Sigmoid colon (tissue), 7 donors: ENCODE data around the gene DUSP22. TPM values are rescaled to one million over a fixed set of nuclear protein-coding genes. Genes with fewer than 3 reads are reported as not detected.

Experiments used
- DNase-seq: peaks from one replicate; pipeline ENCODE4 v3.0.0-alpha.2; 2019
- H3K27ac ChIP-seq, 4 donors: fragments of 200-600 bp; sonication (generic); one replicate each; pipeline ENCODE4 v1.5.1; 2016 to 2019; ENCODE audit warnings: mild to moderate bottlenecking in 1 of 4
- H3K27me3 ChIP-seq, 3 donors: fragments of 200-600 bp; sonication (generic); one replicate each; pipeline ENCODE4 v1.5.1; 2019; ENCODE audit warnings: mild to moderate bottlenecking in 1 of 3
- H3K36me3 ChIP-seq, 4 donors: fragments of 200-600 bp; sonication (generic); one replicate each; pipeline ENCODE4 v1.5.1; 2016 to 2019
- H3K4me1 ChIP-seq, 4 donors: fragments of 200-600 bp; sonication (generic); one replicate each; pipeline ENCODE4 v1.5.1; 2017 to 2019
- H3K4me3 ChIP-seq, 4 donors: fragments of 200-600 bp; sonication (generic); one replicate each; pipeline ENCODE4 v1.5.1; 2017 to 2019; ENCODE audit warnings: mild to moderate bottlenecking in 2 of 4, moderate library complexity in 1 of 4
- H3K9me3 ChIP-seq, 4 donors: fragments of 200-600 bp in 3 of 4; sonication (generic) in 3 of 4; one replicate each; pipeline versions ENCODE4 v1.5.1 to v1.6.1; 2013 to 2019
- CTCF ChIP-seq, 4 experiments: fragments of 450-650 bp in 3 of 4; fragments of 200-600 bp in 1 of 4; IDR thresholded peaks; one replicate each; pipeline ENCODE4 v1.5.1; 2016 to 2019; ENCODE audit warnings: antibody characterized with exemption in 4 of 4, mild to moderate bottlenecking in 3 of 4, moderate library complexity in 2 of 4
- EP300 ChIP-seq, 4 donors: sonication (generic); formaldehyde crosslinking; IDR thresholded peaks; one replicate each; pipeline ENCODE4 v1.6.1; 2017; ENCODE audit warnings: antibody characterized with exemption in 4 of 4
- POLR2A ChIP-seq, 2 donors: fragments of 450-650 bp; IDR thresholded peaks; one replicate each; pipeline ENCODE4 v1.6.1; 2016; ENCODE audit warnings: antibody characterized with exemption in 2 of 2, mild to moderate bottlenecking in 2 of 2, moderate library complexity in 2 of 2
- POLR2AphosphoS5 ChIP-seq, 4 donors: sonication (generic); formaldehyde crosslinking; IDR thresholded peaks; one replicate each; pipeline ENCODE4 v1.6.1; 2017; ENCODE audit warnings: antibody characterized with exemption in 4 of 4
- WGBS, 2 donors: extraction: QIAGEN DNeasy Blood & Tissue Kit; methylation state at CpG; one replicate each; pipeline ENCODE4 v1.1.7; 2013; 5-methylcytosine and 5-hydroxymethylcytosine counted together
- intact Hi-C: fragments of 100-400 bp; cut with DNase I; formaldehyde crosslinking; loops from one replicate; pipeline ENCODE4 v1.15.1; 2023
- polyA plus RNA-seq, 3 donors: library from polyadenylated mRNA; stranded (reverse); fragments of 200-250 nt; gene quantifications; one replicate each; pipeline ENCODE4 v1.2.3, GENCODE V29; 2013
- total RNA-seq, 4 donors: library from RNA; depleted of rRNA; stranded (reverse); fragments of >200 nt; gene quantifications; one replicate each; pipeline ENCODE4 v1.1.0, GENCODE V29; 2016
- donor health status: healthy with polysubstance abuse.
- donor health status: Bipolar disorder and iron deficiency.
- donor health status: healthy.

DUSP22 gene
- total and polyA plus RNA-seq, 7 donors: 15.7 to 113 (median 55.6) TPM

GRCh38 chr6:320351-321157 lies 28.3 kb downstream of the DUSP22 start:
- Histone ChIP-seq H3K4me3 (no peak overlapping the region), H3K4me1 (peaks cover 0 to 26% (median 10%) of the 10 kb centered on the region in 4 donors), H3K27me3 (no peaks in the 10 kb centered on the region), H3K27ac (no peak overlapping the region), H3K9me3 (no peaks in the 10 kb centered on the region), H3K36me3 (no peaks in the 10 kb centered on the region)
- peak; percentile 59 for DNase-seq
- TF ChIP-seq POLR2AphosphoS5 (IDR thresholded peaks at IDR 0.05) (no peak), CTCF (IDR thresholded peaks at IDR 0.05) (no peak), POLR2A (IDR thresholded peaks at IDR 0.05) (no peak), EP300 (IDR thresholded peaks at IDR 0.05) (no peak)
- intact Hi-C loops: no loop called here
- WGBS, 2 donors: 91 to 92% methylated on average over 13 of the region's 13 CpGs

GRCh38 chr6:321158-321438 lies 28.8 kb downstream of the DUSP22 start:
- Histone ChIP-seq H3K36me3 (no peaks in the 10 kb centered on the region), H3K4me1 (peaks cover 0 to 21% (median 8%) of the 10 kb centered on the region in 4 donors), H3K4me3 (no peak overlapping the region), H3K27ac (no peak overlapping the region), H3K27me3 (no peaks in the 10 kb centered on the region), H3K9me3 (no peaks in the 10 kb centered on the region)
- intact Hi-C loops: no loop called here
- DNase-seq: peak; percentile 32
- 82 to 90% methylated on average over 1 of the region's 1 CpG for WGBS, 2 donors
- TF ChIP-seq POLR2A (IDR thresholded peaks at IDR 0.05) (no peak), EP300 (IDR thresholded peaks at IDR 0.05) (no peak), POLR2AphosphoS5 (IDR thresholded peaks at IDR 0.05) (no peak), CTCF (IDR thresholded peaks at IDR 0.05) (no peak)

DNA sequence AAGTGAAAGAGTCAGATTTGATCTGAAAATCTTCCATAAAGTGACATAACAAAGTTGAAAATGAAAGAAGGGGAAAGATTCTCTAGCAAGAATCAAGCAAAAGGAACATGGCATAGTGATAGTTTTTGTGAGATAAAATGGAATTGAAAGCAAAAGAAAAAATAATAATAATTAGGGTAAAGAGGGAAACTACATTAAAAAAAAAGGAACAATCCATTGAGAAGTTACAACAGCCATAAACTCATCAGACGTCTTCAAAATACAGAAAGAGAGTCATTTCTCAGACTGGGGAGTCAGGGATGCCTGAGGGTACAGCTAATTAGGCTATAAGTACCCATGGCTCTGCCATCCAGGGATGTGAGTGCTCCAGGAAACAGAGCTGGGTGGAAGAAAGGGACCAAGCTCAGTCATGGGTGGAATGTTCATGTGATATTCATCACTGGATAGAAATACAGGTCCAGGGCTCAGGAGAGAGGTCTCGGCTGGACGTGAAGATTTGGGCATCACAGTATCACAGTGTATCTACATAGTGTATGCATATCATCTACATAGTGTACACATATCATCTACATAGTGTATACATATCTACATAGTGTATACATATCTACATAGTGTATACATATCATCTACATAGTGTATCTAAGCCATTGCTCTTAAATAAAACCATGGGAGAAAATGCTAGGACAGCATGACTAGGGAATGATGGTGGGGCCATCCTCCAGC lies 29.4 kb downstream of the DUSP22 start:
- Histone ChIP-seq H3K36me3 (no peaks in the 10 kb centered on the region), H3K4me1 (peaks cover 0 to 15% (median 6%) of the 10 kb centered on the region in 4 donors), H3K27ac (no peak overlapping the region), H3K4me3 (no peak overlapping the region), H3K27me3 (no peaks in the 10 kb centered on the region), H3K9me3 (no peaks in the 10 kb centered on the region)
- intact Hi-C loops: no loop called here
- TF ChIP-seq POLR2AphosphoS5 (IDR thresholded peaks at IDR 0.05): no peak
- 62 to 65% methylated on average over 3 of the region's 3 CpGs for WGBS, 2 donors
- DNase-seq: peak; percentile 43

DNA sequence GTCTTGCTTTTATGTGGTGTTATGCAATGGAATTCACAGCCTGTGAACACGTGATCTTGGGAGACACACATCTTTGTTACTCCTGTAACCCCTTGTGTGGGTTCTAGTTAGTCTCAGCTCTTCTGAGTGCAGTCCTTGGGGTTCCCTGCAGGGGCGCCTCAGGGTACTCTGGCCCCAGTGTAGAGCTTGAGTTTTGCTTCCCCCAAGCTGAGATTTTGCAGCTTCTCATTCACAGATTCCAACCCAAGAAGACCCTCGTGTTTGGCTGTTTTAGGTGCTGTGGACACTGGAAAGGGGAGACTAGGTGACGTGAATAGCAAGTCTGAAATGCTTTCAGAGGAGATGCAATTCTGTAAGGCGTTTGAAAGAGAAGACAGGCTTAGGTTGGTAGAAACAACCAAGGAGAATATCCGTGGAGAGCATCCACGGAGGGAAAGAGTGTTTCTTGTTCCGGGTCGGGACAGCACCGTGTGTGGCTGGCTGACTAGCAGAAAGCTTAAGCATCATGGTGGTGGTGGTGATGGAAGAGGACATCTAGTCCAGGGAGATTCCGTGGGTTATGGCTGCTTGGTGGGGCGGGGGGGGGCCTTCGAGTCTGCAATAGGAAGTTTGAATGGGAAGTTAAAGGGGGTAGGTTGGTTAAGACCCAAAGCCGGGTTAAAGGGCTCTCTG lies 30.1 kb downstream of the DUSP22 start:
- H3K4me3 ChIP-seq: no peak overlapping the region
- peak; percentile 32 for DNase-seq
- no peaks in the 10 kb centered on the region for H3K9me3 ChIP-seq
- peaks cover 0 to 14% (median 10%) of the 10 kb centered on the region in 4 donors for H3K4me1 ChIP-seq
- WGBS, 2 donors: 77 to 79% methylated on average over 14 of the region's 14 CpGs
- no peak for TF ChIP-seq EP300 (IDR thresholded peaks at IDR 0.05)
- H3K36me3 ChIP-seq: no peaks in the 10 kb centered on the region
- intact Hi-C loops: no loop called here
- no peak overlapping the region for H3K27ac ChIP-seq
- no peaks in the 10 kb centered on the region for H3K27me3 ChIP-seq

DNA sequence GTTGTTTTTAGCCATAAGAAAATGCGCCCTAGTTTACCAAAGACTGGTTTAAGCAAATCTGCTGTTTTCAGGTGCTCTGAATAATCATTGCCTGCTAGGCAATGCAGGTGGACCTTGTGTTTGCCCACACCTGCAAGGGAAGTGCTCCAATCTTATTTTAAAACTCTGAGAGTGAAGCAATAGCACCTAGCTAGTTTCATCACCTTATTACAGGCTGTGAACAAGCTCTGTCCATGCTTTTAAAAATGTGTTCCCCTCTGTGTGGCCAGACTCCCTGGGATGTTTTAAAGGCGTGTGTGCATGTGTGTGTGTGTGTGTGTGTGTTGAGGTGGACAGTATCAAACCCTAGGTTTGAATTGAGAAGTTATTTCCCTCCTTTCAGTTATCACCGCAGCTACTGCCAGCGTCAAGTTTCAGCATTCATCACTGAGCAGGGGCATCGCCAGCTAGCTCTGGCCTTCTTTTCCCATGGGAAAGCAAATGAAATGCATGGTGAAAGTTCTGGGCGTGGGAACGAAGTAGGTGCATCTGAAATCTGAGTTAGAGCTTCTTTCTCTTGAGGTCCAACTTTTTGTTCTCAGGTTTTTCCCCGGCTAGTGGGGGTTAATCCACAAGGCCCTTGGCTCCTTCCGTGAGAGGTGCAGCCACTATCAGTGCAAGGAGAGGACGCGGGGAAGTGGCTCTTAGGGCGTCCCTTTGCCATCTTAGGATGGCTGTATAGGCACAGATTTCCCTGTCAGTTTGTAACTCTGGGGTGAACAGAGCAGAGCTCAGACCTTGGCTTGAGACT lies 30.8 kb downstream of the DUSP22 start:
- 82 to 84% methylated on average over 12 of the region's 12 CpGs for WGBS, 2 donors
- no peaks in the 10 kb centered on the region for H3K27me3 ChIP-seq
- intact Hi-C loops: no loop called here
- no peak overlapping the region for H3K27ac ChIP-seq
- DNase-seq: peak; percentile 60
- H3K4me1 ChIP-seq: peaks cover 0 to 18% (median 15%) of the 10 kb centered on the region in 4 donors
- no peak overlapping the region for H3K4me3 ChIP-seq
- no peaks in the 10 kb centered on the region for H3K9me3 ChIP-seq
- no peak for TF ChIP-seq EP300 (IDR thresholded peaks at IDR 0.05)
- no peak for TF ChIP-seq POLR2AphosphoS5 (IDR thresholded peaks at IDR 0.05)
- TF ChIP-seq POLR2A (IDR thresholded peaks at IDR 0.05): no peak
- no peak for TF ChIP-seq CTCF (IDR thresholded peaks at IDR 0.05)
- no peaks in the 10 kb centered on the region for H3K36me3 ChIP-seq
